GM21619 (cell line): ENCODE results near the gene EIF3C.
"Not testable (repeated sequence)": the region's sequence is repeated elsewhere in the genome, so short reads cannot be mapped to it uniquely, and the experiment has no call there.

Experiments
- ATAC-seq: cut with Tn5 transposase; IDR thresholded peaks from one replicate; pipeline ENCODE4 v1.9.1; 2021; ENCODE audit not compliant: unreplicated experiment

Gene EIF3C, protein sequence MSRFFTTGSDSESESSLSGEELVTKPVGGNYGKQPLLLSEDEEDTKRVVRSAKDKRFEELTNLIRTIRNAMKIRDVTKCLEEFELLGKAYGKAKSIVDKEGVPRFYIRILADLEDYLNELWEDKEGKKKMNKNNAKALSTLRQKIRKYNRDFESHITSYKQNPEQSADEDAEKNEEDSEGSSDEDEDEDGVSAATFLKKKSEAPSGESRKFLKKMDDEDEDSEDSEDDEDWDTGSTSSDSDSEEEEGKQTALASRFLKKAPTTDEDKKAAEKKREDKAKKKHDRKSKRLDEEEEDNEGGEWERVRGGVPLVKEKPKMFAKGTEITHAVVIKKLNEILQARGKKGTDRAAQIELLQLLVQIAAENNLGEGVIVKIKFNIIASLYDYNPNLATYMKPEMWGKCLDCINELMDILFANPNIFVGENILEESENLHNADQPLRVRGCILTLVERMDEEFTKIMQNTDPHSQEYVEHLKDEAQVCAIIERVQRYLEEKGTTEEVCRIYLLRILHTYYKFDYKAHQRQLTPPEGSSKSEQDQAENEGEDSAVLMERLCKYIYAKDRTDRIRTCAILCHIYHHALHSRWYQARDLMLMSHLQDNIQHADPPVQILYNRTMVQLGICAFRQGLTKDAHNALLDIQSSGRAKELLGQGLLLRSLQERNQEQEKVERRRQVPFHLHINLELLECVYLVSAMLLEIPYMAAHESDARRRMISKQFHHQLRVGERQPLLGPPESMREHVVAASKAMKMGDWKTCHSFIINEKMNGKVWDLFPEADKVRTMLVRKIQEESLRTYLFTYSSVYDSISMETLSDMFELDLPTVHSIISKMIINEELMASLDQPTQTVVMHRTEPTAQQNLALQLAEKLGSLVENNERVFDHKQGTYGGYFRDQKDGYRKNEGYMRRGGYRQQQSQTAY

DNA sequence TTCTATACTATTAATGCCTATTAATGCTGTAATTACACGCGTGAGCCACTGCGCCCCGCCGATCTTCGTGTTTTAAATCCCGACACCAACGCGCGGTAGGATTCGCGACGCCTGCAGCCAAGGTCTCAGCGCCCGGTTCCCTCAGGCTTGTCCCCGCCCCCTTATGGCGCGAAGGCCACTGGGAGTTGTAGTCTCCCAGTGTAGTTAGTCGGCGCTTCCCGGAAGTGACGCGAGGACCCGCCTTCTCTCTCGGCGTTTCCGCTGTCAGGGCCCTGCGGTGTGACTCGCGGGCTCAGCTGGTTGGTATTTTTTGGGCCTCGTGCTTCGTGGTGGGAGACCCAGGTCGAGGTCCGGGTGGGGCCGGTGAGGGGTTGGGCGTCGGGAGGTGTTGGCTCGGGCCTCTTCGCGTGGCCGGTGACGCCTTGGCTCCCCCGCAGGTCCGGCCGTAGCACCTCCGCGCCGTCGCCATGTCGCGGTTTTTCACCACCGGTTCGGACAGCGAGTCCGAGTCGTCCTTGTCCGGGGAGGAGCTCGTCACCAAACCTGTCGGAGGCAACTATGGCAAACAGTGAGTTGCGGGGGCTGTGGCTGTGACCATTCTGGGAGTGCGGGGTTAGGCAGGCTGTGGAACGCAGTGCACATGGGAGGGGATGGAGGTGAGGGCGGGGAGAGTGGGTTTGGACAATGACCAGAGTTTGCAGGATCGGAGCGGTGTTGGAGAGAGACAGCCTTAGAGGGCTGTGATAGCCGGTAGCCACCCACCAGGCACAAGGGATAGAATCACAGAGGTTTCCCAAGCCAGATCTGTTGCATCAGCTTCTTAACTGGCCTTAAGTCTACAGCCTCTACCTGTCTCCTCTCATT, at the start of gene EIF3C:
Gene EIF3C (plus strand): TSS at position 245 of the 864 bp plus-strand sequence. CDS start 223 bp downstream, at position 468.
- peak; percentile 97 for ATAC-seq

DNA sequence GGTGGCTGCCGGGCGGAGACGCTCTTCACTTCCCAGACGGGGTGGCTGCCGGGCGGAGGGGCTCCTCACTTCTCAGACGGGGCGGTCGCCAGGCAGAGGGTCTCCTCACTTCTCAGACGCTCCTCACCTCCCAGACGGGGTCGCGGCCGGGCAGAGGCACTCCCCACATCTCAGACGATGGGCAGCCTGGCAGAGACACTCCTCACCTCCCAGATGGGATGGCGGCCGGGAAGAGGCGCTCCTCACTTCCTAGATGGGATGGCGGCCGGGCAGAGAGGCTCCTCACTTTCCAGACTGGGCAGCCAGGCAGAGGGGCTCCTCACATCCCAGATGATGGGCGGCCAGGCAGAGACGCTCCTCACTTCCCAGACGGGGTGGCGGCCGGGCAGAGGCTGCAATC, 45.0 kb upstream of the EIF3C start:
- not testable (repeated sequence) for ATAC-seq

DNA sequence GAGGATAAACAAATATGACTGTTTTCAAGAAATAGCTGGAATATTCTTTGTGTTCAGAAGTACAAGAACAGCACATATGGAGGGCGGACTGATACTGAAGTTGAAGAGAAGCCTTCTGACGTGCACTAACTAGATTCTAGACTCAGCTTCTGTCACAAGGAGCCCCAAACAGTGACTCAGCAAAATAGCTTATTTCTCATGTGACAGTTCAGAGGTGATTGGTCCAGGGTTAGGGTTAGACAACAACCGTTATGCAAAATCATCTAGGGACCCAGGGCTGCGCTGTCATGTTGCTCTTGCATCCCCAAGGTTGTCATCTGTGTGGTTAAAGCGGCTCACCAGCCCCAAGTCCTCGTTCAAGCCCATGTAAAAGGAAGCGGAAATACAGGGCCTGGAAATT, 43.8 kb upstream of the EIF3C start:
- not testable (repeated sequence) for ATAC-seq

DNA sequence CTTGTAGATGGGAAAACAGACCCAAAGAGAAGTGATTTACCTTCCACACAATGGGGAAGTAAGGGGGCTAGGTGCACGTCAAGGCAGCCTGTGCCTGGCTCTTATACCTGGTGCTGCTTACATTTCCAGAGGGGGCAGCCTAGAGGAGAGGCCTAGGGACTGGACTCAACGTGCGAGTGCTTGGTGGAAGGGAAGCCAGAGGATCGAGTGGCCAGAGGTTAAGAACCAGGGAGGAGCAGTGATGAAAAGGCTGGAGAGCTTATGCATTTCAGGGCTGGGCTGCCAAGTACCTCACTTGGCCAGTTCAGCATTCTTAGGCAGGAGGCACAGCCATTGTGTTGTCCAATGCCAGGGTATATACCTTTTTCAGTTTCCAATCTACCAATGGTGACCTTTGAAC, 43.1 kb upstream of the EIF3C start:
- ATAC-seq = not testable (repeated sequence)

DNA sequence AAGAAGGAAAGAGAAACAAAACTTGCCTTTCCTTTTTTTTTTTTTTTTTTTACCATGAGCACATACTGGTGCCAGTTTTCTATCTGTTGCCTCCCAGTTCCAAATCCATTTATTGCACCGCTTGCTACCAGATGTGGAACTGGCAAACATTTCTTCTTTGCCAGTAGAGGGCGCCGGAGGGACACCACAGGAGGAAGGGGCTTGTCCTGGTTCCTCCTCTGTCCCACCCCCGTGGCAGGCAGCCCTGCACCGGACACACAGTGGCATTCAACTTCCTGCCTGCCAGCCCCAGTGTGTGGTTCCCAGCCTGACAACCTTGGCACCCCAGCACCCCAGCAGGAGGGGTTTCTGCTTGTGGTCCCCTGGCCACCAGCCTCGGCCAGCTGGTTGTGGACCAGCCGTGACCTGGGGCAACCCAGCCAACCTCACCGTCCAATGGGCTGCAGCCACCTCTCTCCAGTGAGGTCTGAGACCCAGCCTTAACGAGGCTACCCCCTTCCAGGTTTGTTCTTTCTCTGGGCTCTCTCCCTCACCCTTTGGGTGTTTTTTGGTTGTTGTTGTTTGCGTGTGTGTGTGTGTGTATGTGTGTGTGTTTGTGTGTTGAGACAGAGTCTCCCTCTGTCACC, 22.8 kb upstream of the EIF3C start:
- not testable (repeated sequence) for ATAC-seq

DNA sequence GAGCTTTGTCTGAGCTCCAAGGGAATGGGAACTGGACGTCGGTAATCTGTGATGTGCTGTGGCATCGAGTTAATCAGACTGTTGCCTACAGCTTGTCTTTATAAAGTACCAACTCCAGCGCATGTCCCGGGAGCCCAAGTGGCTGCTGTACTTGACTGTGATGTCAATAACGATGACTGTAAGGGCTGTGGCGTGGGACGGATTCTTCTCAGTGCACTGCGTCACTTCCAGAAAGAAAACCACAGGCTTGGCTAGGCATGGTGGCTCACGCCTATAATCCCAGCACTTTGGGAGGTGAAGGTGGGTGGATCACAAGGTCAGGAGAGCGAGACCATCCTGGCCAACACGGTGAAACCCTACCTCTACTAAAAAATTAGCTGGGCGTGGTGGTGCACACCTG, 21.8 kb upstream of the EIF3C start:
- not testable (repeated sequence) for ATAC-seq

DNA sequence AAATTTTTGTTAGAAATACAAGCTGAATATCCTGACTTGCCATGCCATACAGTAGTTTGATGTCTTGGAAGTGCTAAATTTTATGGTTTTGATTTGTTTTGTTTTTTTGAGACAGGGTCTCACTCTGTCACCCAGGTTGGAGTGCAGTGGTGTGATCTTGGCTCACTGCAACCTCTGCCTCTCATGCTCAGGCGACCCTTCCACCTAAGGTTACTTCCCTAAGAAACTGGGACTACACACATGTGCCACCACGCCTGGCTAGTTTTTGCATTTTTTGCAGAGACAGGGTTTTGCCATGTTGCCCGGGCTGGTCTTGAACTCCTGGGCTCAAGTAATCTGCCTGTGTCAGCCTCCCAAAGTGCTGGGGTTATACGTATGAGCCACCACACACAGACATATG, 19.5 kb upstream of the EIF3C start:
- not testable (repeated sequence) for ATAC-seq

DNA sequence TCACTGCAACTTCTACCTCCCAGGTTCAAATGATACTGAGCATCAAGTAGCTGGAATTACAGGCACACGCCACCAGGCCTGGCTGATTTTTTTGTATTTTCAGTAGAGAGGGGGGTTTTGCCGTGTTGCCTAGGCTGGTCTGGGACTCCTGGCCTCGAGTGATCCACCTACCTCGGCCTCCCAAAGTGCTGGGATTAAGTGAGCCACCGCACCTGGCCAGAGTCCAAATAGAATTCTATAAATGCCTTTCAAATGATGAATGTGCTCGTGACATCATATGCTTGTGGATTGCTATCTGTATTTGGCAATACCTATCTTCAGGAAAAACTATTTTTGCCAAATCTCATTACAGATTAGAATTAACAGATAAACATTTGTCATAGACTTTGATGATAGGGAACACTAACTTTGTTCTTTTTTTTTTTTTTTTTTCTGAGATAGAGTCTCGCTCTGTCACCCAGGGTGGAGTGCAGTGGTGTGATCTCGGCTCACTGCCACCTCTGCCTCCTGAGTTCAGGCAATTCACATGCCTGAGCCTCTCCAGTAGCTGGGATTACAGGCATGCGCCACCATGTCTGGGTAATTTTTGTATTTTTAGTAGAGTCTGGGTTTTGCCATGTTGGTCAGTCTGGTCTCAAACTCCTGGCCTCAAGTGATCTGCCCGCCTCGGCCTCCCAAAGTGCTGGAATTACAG, 17.9 kb upstream of the EIF3C start:
- not testable (repeated sequence) for ATAC-seq

DNA sequence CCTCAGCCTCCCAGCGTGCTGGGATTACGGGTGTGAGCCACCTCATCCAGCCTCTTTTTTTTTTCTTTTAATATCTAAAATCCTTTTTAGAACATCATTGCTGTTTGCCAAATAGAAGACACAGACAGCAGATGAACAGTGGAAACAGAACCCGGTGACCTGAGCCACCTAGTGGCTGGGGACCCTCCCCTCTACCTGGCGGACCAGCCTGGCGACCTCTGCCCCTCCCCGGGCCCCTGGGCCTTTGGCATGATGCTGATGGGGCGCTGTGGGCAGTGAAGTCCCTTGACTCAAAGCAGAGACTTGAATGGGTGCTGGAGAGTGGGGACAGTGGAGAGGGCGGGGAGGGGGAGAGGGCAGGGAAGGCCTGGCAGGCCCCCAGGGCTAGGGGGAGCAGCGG, 11.5 kb upstream of the EIF3C start:
- ATAC-seq = not testable (repeated sequence)

DNA sequence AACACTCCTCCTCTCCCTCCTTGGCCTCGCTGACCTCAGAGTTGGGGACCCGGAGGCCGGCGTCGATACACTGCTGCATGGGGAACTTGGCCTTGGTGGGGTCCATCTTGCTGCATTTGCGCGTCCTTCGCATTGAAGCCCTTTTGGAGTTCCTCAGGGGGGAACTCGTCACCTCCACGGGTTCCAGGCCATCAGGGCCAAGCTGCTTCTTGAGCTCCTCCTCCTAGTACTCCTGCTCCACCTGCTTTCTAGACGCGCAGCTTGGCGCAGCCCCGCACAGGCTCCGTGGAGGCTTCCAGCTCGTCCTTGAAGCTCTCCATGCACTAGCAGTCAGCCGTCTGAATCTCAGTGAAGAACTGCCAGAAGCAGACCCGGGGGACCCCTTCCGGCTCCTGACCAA, 10.9 kb upstream of the EIF3C start:
- not testable (repeated sequence) for ATAC-seq

DNA sequence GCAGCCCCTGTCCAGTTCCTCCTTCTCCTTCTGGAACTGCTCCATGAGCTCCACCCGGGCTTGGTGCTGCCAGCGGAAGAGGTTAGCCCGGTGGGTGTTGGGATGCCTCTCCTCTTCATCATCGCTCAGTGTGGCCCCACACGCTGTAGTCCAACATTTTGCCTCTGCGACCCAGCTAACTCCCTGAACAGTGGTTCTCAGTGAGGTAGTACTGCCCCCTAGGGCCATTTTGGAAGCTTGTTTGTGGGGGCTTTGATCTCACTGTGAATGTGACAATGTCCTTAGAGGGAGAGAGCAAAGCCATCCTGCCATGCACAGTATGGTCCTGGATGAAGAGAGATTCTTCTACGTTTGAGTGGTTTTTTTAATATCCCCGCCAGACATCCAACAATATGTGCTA, 9.9 kb upstream of the EIF3C start:
- ATAC-seq = not testable (repeated sequence)

DNA sequence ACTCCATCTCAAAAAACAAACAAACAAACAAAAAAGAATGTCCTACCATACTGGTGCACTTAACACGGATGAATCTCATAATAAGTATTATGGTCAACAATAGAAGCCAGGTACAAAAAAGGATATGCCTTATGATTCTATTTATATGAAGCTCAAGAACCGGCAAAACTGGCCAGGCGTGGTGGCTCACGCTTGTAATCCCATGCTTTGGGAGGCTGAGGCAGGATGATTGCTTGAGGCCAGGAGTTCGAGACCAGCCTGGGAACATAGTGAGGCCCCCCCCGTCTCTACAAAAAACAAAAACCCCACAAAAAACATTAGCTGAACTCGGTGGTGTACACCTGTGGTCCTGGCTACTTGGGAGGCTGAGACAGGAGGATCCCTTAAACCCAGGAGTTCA, 7.0 kb upstream of the EIF3C start:
- not testable (repeated sequence) for ATAC-seq

DNA sequence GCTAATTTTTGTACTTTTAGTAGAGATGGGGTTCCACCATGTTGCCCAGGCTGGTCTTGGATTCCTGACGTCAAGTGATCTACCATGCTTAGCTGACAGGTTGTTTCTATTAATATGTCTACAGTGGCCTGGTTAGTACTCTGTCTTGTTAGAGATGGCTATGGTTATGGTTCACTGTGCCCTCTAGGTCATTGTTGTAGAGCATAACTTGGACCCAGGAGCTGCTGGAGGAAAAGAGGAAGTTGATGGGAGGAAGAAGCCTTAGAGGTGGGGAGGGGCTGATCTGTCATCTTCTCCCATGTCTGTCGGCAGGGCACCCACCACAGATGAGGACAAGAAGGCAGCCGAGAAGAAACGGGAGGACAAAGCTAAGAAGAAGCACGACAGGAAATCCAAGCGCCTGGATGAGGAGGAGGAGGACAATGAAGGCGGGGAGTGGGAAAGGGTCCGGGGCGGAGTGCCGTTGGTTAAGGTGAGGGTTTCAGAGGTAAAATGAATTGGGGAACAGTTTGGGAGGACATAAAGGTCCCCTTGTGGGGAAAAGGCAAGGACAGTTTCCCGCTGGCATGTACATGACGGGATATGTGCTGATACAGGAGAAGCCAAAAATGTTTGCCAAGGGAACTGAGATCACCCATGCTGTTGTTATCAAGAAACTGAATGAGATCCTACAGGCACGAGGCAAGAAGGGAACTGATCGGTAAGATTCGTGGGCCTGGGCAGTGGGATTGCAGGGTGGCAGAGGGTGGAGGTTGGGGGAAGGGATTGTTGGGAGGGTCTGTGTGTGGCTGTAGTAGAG, 11.8 kb downstream of the EIF3C start:
- not testable (repeated sequence) for ATAC-seq

DNA sequence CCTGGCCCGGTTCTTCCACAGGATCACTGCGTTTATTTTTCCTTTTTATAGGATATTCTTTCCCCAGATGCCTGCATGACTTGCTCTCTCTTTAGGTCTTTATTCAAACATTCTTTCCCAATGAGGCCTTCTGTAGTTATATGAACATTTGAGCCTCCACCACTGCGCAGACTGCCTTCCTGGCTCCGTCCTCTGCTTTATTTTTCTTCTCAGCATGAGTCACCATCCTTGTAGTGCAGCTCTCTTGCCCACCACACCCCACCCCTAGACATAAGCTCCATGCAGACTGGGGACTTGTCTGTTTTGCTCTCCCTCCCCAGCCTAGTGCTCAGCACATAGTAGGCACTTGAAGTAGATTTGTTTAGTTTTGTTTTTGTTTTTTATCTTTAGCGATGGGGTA, 20.0 kb downstream of the EIF3C start:
- ATAC-seq = not testable (repeated sequence)

DNA sequence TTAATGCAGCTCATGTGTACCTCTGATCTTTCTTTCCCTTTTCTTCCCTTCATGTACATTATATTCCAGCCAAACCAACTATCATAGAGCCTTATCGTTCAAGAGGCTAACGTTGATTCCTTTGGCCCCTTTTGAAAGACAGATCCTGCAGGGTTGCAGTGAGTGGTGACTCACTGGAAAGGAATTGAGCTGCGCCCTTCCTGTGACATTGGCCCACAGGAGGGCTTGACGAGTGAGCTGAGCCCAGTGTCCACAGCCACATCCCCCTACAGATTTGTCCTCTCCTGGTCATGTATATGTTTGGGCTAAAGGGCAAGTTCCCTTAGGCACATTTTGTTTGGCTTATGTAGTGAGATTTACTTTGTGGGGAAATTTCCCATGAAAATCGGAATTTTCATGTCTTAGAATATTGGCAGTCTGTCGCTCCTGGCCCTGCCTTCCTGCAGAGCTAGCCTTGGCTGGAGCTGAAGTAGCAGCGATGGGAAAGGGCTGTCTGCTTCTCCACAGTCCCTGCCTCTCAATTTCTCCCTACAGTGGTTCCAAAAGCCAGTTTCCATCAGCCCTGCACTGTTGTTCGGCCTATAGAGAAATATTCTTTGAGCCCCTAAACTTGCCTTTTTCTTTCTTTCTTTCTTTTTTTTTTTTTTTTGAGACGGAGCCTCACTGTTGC, 21.3 kb downstream of the EIF3C start:
- ATAC-seq = not testable (repeated sequence)

DNA sequence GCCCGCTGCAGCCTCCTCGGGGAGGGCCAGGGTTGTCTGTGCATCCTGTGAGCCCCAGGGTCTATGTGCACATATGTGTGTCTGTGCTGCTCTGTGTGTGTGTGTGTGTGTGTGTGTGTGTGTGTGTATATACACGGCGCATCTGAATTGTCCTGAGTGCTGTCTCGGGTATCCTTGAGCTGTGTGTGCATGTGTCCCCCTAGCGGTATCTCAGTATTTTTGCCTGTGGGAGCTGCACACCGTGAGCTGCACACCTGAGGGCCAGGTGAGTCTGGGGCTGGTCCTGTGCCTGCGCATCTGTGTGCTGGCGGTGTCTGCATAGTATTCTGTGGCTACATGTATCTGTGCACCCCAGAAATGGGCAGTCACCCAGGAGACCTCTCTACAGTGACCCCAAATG, 28.5 kb downstream of the EIF3C start:
- ATAC-seq = not testable (repeated sequence)

DNA sequence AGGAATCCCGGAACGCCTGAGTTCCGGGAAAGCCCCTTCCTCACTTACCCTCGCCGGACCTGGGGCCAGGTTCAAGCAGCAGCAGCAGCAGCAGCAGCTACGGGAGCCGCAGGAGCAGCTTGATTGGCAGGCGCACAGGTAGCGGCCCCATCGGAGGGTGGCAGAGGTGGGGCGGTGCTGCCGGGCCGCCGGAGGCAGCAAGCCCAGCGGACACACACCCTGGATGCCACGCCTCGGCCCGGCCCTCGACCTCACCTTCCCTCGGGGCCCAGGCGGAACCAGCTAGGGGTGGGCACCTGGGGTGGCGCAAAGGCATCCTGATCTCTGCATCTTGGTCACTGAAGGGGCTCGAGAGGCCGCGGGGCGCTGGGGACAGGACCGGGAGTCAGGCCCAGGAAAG, 29.4 kb downstream of the EIF3C start:
- not testable (repeated sequence) for ATAC-seq

DNA sequence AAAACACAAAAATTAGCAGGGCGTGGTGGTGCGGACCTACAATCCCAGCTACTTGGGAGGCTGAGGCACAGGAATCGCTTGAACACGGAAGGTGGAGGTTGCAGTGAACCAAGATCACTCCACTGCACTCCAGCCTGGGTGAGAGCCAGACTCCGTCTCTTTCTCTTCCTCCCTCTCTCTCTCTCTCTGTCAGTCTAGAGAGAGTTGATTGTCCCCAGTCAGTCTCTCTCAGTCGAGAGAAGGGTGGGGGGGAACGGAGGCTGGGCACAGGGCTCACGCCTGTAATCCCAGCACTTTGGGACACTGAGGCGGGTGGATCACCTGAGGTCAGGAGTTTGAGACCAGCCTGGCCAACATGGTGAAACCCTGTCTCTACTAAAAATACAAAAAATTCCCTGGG, 30.0 kb downstream of the EIF3C start:
- not testable (repeated sequence) for ATAC-seq
